ENCODE data around the gene TAS1R2. TPM values are rescaled to one million over a fixed set of nuclear protein-coding genes. Genes with fewer than 3 reads are reported as not detected.

The TAS1R2 gene
- total RNA-seq, 1 experiment from 2014 or later: not detected

GRCh38 chr1:18800258-18800657 is 59.2 kb downstream of the TAS1R2 start:
- Histone ChIP-seq H3K18ac (ENCODE audit: insufficient read length, low read depth, low read length) (no peak overlapping the region), H2BK20ac (ENCODE audit: low read depth, low read length, poor library complexity, severe bottlenecking) (no peak overlapping the region), H3K79me2 (ENCODE audit: insufficient read depth, low read length) (no peaks in the 10 kb centered on the region), H3K27me3 (ENCODE audit: insufficient read depth, low read length) (no peaks in the 10 kb centered on the region), H3K14ac (ENCODE audit: insufficient read depth, low read length) (no peak overlapping the region; the same call in 1 of the 2 replicates), H3K9me3 (ENCODE audit: control insufficient read depth, low read depth, low read length) (no peaks in the 10 kb centered on the region), H4K8ac (replicated peaks; ENCODE audit: insufficient read length, low read depth, low read length) (no peak overlapping the region), H3K4me2 (ENCODE audit: insufficient read depth, insufficient read length, low read length) (no peak overlapping the region), H3K23me2 (ENCODE audit: insufficient read length, low read depth, low read length, poor library complexity, severe bottlenecking) (no peaks in the 10 kb centered on the region), H4K20me1 (ENCODE audit: control insufficient read depth, insufficient read depth, insufficient read length) (no peaks in the 10 kb centered on the region), H3K9ac (ENCODE audit: extremely low read depth, insufficient read length, low read length) (no peak overlapping the region), H3K23ac (ENCODE audit: insufficient read length, low read depth, low read length) (no peak overlapping the region), H3K4ac (ENCODE audit: low read depth, low read length) (no peak overlapping the region), H2AK5ac (ENCODE audit: insufficient read length, low read length) (no peak overlapping the region), H2AFZ (ENCODE audit: low read length) (no peak overlapping the region), H4K5ac (ENCODE audit: insufficient read length, low read depth, low read length) (no peak overlapping the region), H3T11ph (ENCODE audit: low read length) (no peak overlapping the region), H2BK120ac (ENCODE audit: low read depth, low read length, poor library complexity, severe bottlenecking) (no peak overlapping the region), H3K27ac (ENCODE audit: insufficient read length, low read depth, low read length) (no peak overlapping the region), H2BK15ac (ENCODE audit: low read depth, low read length) (no peak overlapping the region), H2BK12ac (ENCODE audit: insufficient read length, low read depth, low read length) (no peak overlapping the region), H3K79me1 (ENCODE audit: insufficient read depth, low read depth, low read length, poor library complexity, severe bottlenecking) (no peaks in the 10 kb centered on the region), H3K4me1 (ENCODE audit: insufficient read depth, low read length) (no peaks in the 10 kb centered on the region; the same call in 1 of the 2 replicates), H3K56ac (ENCODE audit: insufficient read length, low read depth, low read length) (no peak overlapping the region), H4K91ac (ENCODE audit: insufficient read length, low read depth, low read length) (no peak overlapping the region), H2BK5ac (ENCODE audit: insufficient read length, low read length) (no peak overlapping the region)
- TF ChIP-seq CTCF (conservative IDR thresholded peaks at IDR 0.05): no peak
- no peaks in the 10 kb centered on the region for H3K36me3 Mint-ChIP-seq (ENCODE audit: insufficient read depth in 1 of 3, low read depth in 3 of 3)
- WGBS (ENCODE audit: extremely low coverage, insufficient read length, low lambda C conversion rate): no CpG with 5 or more reads among the region's 6 CpGs
- no peak overlapping the region for H3K4me3 Mint-ChIP-seq
- peaks cover 9% of the 10 kb centered on the region for H3K27me3 Mint-ChIP-seq (ENCODE audit: low read depth)
- H3K4me1 Mint-ChIP-seq: peaks cover 9 to 34% of the 10 kb centered on the region in 2 experiments
- peak overlapping the region in 1 of 3 experiments; percentile 41; a peak in 1 of 7 replicates for H3K27ac Mint-ChIP-seq
- DNase-seq: no peak
- no peaks in the 10 kb centered on the region; a peak in 1 of 5 replicates for H3K9me3 Mint-ChIP-seq

Data from H9 (cell line).